Measurements from ENCODE around the gene ST3GAL3. TPM values are rescaled to one million over a fixed set of nuclear protein-coding genes. Genes with fewer than 3 reads are reported as not detected.

The ST3GAL3 gene
- total and polyA plus RNA-seq, 2 of the 13 experiments (the other 11 are each of a cell fraction or from before 2014, with no cell fraction given) = 5.1 to 8.1 TPM

DNA sequence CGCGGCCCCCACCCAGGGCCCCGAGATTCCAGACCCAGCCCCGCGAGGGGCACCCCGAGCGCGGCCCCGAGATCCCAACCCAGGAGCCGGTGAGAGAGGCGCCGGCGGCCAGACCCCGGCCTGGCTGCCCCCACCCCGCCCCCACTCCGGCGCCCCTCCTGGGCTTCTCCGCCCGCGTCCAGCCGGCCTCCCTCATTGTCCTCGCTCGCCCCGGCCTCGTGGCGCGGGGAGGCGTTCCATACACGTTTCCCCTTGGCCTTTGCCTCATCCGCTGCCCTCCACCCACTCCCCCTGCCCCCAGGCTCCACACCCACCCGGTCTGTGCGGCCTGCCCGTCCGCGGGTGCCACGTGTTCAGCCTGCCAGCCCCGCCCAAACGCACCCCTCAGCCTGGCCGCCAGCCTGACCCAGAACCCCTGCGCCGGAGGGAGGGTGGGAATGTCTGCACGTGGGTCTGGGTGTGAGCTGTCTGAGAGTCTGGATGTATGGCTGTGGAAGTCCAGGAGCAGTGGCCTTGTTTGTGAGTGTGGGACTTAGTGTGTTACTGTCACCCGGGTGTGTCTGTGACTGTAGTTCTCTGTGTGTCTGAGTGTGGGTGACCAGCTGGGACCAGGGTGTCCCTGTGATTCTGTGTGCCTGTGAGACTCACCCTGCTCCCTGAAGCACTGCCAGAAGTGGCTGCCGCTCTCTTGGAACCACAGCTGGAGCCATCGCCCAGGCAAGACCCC is 272.4 kb downstream of the ST3GAL3 start (continued):
- TF ChIP-seq ZNF614 (CRISPR knock-in tag; IDR thresholded peaks at IDR 0.05; ENCODE audit: borderline replicate concordance) (no peak), KLF13 (CRISPR knock-in tag; IDR thresholded peaks at IDR 0.05) (0 out of 2 replicates have a peak, but pooled peaks have one; percentile 26), ZNF235 (CRISPR knock-in tag; IDR thresholded peaks at IDR 0.05; ENCODE audit: borderline replicate concordance) (no peak), ZNF264 (CRISPR knock-in tag; IDR thresholded peaks at IDR 0.05) (no peak), ZNF749 (CRISPR knock-in tag; IDR thresholded peaks at IDR 0.05; ENCODE audit: borderline replicate concordance) (no peak), NFIB (CRISPR knock-in tag; IDR thresholded peaks at IDR 0.05; ENCODE audit: borderline replicate concordance) (no peak), JDP2 (CRISPR knock-in tag; IDR thresholded peaks at IDR 0.05; ENCODE audit: borderline replicate concordance) (no peak), ZNF878 (CRISPR knock-in tag; IDR thresholded peaks at IDR 0.05) (no peak), ARHGAP35 (CRISPR knock-in tag; IDR thresholded peaks at IDR 0.05; ENCODE audit: borderline replicate concordance) (peak; percentile 39; the same call in 1 of the 2 replicates), ZSCAN31 (CRISPR knock-in tag; IDR thresholded peaks at IDR 0.05; ENCODE audit: low read depth) (0 out of 2 replicates have a peak, but pooled peaks have one; percentile 49), HNF4A (CRISPR knock-in tag; IDR thresholded peaks at IDR 0.05) (no peak; the same call in 1 of the 2 replicates), CENPT (CRISPR knock-in tag; IDR thresholded peaks at IDR 0.05; ENCODE audit: low read depth) (no peak), ETV6 (CRISPR knock-in tag; conservative IDR thresholded peaks at IDR 0.05) (no peak), ZFP36 (IDR thresholded peaks at IDR 0.05; ENCODE audit: borderline replicate concordance, low read depth, low read length, partially characterized antibody) (no peak), CBX2 (IDR thresholded peaks at IDR 0.05; ENCODE audit: low read depth, low read length) (no peak), CBX2 (CRISPR knock-in tag; IDR thresholded peaks at IDR 0.05; ENCODE audit: low read depth) (no peak), RBM22 (optimal IDR thresholded peaks at IDR 0.05; ENCODE audit: low read length) (no peak), RORA (CRISPR knock-in tag; IDR thresholded peaks at IDR 0.05) (no peak)
- TF ChIP-seq, protein P1, sequence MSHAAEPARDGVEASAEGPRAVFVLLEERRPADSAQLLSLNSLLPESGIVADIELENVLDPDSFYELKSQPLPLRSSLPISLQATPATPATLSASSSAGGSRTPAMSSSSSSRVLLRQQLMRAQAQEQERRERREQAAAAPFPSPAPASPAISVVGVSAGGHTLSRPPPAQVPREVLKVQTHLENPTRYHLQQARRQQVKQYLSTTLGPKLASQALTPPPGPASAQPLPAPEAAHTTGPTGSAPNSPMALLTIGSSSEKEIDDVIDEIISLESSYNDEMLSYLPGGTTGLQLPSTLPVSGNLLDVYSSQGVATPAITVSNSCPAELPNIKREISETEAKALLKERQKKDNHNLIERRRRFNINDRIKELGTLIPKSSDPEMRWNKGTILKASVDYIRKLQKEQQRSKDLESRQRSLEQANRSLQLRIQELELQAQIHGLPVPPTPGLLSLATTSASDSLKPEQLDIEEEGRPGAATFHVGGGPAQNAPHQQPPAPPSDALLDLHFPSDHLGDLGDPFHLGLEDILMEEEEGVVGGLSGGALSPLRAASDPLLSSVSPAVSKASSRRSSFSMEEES (CRISPR knock-in tag; IDR thresholded peaks at IDR 0.05) = peak; percentile 31; the same call in 1 of the 2 replicates
- TF ChIP-seq, protein P2, sequence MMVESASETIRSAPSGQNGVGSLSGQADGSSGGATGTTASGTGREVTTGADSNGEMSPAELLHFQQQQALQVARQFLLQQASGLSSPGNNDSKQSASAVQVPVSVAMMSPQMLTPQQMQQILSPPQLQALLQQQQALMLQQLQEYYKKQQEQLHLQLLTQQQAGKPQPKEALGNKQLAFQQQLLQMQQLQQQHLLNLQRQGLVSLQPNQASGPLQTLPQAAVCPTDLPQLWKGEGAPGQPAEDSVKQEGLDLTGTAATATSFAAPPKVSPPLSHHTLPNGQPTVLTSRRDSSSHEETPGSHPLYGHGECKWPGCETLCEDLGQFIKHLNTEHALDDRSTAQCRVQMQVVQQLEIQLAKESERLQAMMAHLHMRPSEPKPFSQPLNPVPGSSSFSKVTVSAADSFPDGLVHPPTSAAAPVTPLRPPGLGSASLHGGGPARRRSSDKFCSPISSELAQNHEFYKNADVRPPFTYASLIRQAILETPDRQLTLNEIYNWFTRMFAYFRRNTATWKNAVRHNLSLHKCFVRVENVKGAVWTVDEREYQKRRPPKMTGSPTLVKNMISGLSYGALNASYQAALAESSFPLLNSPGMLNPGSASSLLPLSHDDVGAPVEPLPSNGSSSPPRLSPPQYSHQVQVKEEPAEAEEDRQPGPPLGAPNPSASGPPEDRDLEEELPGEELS (CRISPR knock-in tag; IDR thresholded peaks at IDR 0.05) = no peak
- TF ChIP-seq, protein P3, sequence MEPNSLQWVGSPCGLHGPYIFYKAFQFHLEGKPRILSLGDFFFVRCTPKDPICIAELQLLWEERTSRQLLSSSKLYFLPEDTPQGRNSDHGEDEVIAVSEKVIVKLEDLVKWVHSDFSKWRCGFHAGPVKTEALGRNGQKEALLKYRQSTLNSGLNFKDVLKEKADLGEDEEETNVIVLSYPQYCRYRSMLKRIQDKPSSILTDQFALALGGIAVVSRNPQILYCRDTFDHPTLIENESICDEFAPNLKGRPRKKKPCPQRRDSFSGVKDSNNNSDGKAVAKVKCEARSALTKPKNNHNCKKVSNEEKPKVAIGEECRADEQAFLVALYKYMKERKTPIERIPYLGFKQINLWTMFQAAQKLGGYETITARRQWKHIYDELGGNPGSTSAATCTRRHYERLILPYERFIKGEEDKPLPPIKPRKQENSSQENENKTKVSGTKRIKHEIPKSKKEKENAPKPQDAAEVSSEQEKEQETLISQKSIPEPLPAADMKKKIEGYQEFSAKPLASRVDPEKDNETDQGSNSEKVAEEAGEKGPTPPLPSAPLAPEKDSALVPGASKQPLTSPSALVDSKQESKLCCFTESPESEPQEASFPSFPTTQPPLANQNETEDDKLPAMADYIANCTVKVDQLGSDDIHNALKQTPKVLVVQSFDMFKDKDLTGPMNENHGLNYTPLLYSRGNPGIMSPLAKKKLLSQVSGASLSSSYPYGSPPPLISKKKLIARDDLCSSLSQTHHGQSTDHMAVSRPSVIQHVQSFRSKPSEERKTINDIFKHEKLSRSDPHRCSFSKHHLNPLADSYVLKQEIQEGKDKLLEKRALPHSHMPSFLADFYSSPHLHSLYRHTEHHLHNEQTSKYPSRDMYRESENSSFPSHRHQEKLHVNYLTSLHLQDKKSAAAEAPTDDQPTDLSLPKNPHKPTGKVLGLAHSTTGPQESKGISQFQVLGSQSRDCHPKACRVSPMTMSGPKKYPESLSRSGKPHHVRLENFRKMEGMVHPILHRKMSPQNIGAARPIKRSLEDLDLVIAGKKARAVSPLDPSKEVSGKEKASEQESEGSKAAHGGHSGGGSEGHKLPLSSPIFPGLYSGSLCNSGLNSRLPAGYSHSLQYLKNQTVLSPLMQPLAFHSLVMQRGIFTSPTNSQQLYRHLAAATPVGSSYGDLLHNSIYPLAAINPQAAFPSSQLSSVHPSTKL (CRISPR knock-in tag; IDR thresholded peaks at IDR 0.05) = 0 out of 2 replicates have a peak, but pooled peaks have one; percentile 14

Measured in HepG2 (cell line).